A549 (cell line): ENCODE data around the gene CADPS2.

Source experiments
- CBX8 ChIP-seq: fragments of 200-600 bp; sonication (generic); IDR thresholded peaks from 2 replicates; pipeline ENCODE4 v1.6.1; 2016
- CEBPB ChIP-seq, 2 experiments: fragments of >200 bp in 1 of 2; sonication (Bioruptor Twin) in 1 of 2; formaldehyde crosslinking in 1 of 2; IDR thresholded peaks; 2 replicates each; pipeline ENCODE4 v1.6.1; 2012 to 2016
- EHF ChIP-seq: fragments of 250-450 bp; sonication (Bioruptor Pico); IDR thresholded peaks from 2 replicates; pipeline ENCODE4 v1.5.0; 2020; ENCODE audit warnings: mild to moderate bottlenecking
- EP300 ChIP-seq, 2 experiments: fragments of >200 bp; sonication (Bioruptor Twin); formaldehyde crosslinking; IDR thresholded peaks; 2 replicates in 1 of 2; 3 replicates in 1 of 2; pipeline ENCODE4 v1.6.1; 2016 to 2017
- JUN ChIP-seq, 2 experiments: fragments of >200 bp; sonication (Bioruptor Twin); formaldehyde crosslinking; IDR thresholded peaks; 2 replicates in 1 of 2; 3 replicates in 1 of 2; pipeline ENCODE4 v1.6.1; 2016 to 2017
- JUNB ChIP-seq: fragments of >200 bp; sonication (Bioruptor Twin); formaldehyde crosslinking; IDR thresholded peaks from 2 replicates; pipeline ENCODE4 v1.6.1; 2016
- MAZ ChIP-seq: fragments of 150-350 bp; IDR thresholded peaks from 2 replicates; pipeline ENCODE4 v1.6.1; 2014; ENCODE audit warnings: antibody characterized with exemption, low read depth, low read length, borderline replicate concordance
- POLR2A ChIP-seq: IDR thresholded peaks from 2 replicates; pipeline ENCODE4 v1.6.1; 2012; ENCODE audit warnings: mild to moderate bottlenecking, low read length
- RFX5 ChIP-seq: fragments of 450-650 bp; IDR thresholded peaks from 2 replicates; pipeline ENCODE4 v1.7.1; 2014; ENCODE audit warnings: antibody characterized with exemption, mild to moderate bottlenecking, moderate library complexity
- ZC3H11A ChIP-seq: fragments of 450-650 bp; IDR thresholded peaks from 2 replicates; pipeline ENCODE4 v1.6.1; 2014; ENCODE audit warnings: antibody characterized with exemption, mild to moderate bottlenecking
- TF ChIP-seq, protein P1 (sequence below): fragments of 200-600 bp; sonication (generic); IDR thresholded peaks from 2 replicates; pipeline ENCODE4 v1.6.1; 2016; ENCODE audit warnings: antibody characterized with exemption, mild to moderate bottlenecking, moderate library complexity
- TF ChIP-seq, protein P2 (sequence below): IDR thresholded peaks from 2 replicates; pipeline ENCODE4 v1.6.1; 2012
- TF ChIP-seq, protein P3 (sequence below): fragments of >200 bp; sonication (Bioruptor Twin); formaldehyde crosslinking; IDR thresholded peaks from 3 replicates; pipeline ENCODE4 v1.5.1; 2016
- TF ChIP-seq, protein P4 (sequence below): IDR thresholded peaks from 2 replicates; pipeline ENCODE4 v1.6.1; 2012; ENCODE audit warnings: low read depth, borderline replicate concordance

DNA sequence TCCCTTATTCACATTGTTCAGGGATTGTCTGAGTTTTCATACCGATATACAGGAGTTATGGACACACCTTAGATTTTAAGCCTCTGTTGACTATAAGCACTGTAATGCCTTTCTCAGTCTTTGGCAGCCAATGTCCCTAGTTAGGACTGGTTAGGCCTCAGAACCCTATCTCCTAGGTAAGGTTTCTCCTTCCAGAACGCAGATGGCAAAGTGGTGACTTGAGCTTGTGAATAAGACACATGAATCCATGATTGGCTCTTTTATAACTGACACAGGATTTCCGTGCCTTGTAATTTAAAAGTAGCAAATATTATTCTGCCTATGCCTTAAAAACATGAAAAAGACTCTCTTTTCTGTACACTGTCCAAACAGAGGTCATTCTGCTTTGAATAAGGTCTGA, 171.1 kb downstream of the CADPS2 start:
- TF ChIP-seq EP300 (IDR thresholded peaks at IDR 0.05) (no peak), JUN (IDR thresholded peaks at IDR 0.05) (no peak), CEBPB (IDR thresholded peaks at IDR 0.05) (no peak), JUNB (no peak), EHF (CRISPR knock-in tag) (no peak), RFX5 (no peak), POLR2A (no peak), CBX8 (no peak), MAZ (no peak), ZC3H11A (no peak)
- TF ChIP-seq, protein P1, sequence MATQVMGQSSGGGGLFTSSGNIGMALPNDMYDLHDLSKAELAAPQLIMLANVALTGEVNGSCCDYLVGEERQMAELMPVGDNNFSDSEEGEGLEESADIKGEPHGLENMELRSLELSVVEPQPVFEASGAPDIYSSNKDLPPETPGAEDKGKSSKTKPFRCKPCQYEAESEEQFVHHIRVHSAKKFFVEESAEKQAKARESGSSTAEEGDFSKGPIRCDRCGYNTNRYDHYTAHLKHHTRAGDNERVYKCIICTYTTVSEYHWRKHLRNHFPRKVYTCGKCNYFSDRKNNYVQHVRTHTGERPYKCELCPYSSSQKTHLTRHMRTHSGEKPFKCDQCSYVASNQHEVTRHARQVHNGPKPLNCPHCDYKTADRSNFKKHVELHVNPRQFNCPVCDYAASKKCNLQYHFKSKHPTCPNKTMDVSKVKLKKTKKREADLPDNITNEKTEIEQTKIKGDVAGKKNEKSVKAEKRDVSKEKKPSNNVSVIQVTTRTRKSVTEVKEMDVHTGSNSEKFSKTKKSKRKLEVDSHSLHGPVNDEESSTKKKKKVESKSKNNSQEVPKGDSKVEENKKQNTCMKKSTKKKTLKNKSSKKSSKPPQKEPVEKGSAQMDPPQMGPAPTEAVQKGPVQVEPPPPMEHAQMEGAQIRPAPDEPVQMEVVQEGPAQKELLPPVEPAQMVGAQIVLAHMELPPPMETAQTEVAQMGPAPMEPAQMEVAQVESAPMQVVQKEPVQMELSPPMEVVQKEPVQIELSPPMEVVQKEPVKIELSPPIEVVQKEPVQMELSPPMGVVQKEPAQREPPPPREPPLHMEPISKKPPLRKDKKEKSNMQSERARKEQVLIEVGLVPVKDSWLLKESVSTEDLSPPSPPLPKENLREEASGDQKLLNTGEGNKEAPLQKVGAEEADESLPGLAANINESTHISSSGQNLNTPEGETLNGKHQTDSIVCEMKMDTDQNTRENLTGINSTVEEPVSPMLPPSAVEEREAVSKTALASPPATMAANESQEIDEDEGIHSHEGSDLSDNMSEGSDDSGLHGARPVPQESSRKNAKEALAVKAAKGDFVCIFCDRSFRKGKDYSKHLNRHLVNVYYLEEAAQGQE = no peak
- TF ChIP-seq, protein P2, sequence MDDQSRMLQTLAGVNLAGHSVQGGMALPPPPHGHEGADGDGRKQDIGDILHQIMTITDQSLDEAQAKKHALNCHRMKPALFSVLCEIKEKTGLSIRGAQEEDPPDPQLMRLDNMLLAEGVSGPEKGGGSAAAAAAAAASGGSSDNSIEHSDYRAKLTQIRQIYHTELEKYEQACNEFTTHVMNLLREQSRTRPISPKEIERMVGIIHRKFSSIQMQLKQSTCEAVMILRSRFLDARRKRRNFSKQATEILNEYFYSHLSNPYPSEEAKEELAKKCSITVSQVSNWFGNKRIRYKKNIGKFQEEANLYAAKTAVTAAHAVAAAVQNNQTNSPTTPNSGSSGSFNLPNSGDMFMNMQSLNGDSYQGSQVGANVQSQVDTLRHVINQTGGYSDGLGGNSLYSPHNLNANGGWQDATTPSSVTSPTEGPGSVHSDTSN = no peak
- TF ChIP-seq, protein P3, sequence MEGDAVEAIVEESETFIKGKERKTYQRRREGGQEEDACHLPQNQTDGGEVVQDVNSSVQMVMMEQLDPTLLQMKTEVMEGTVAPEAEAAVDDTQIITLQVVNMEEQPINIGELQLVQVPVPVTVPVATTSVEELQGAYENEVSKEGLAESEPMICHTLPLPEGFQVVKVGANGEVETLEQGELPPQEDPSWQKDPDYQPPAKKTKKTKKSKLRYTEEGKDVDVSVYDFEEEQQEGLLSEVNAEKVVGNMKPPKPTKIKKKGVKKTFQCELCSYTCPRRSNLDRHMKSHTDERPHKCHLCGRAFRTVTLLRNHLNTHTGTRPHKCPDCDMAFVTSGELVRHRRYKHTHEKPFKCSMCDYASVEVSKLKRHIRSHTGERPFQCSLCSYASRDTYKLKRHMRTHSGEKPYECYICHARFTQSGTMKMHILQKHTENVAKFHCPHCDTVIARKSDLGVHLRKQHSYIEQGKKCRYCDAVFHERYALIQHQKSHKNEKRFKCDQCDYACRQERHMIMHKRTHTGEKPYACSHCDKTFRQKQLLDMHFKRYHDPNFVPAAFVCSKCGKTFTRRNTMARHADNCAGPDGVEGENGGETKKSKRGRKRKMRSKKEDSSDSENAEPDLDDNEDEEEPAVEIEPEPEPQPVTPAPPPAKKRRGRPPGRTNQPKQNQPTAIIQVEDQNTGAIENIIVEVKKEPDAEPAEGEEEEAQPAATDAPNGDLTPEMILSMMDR = no peak
- TF ChIP-seq, protein P4, sequence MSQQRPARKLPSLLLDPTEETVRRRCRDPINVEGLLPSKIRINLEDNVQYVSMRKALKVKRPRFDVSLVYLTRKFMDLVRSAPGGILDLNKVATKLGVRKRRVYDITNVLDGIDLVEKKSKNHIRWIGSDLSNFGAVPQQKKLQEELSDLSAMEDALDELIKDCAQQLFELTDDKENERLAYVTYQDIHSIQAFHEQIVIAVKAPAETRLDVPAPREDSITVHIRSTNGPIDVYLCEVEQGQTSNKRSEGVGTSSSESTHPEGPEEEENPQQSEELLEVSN = no peak
